Stimulated activated CD4-positive, alpha-beta T cell treated with anti-CD3 and anti-CD28 coated beads, Interleukin-15, amount 100 ng/mL, for 48 hours (primary cell): ENCODE results near the gene ATP8B1.
"Not testable (repeated sequence)": the region's sequence is repeated elsewhere in the genome, so short reads cannot be mapped to it uniquely, and the experiment has no call there.

Source experiments
- DNase-seq, 2 donors: peaks; one replicate each; pipeline ENCODE4 v3.0.0-alpha.2; 2020; ENCODE audit warnings: low read depth in 2 of 2

The ATP8B1 gene

GRCh38 chr18:57727952-57728807 is 74.9 kb downstream of the ATP8B1 start:
- no peak for DNase-seq

- not testable (repeated sequence) for DNase-seq
Observed at GRCh38 chr18:57719211-57719935, 83.7 kb downstream of the ATP8B1 start.

GRCh38 chr18:57716549-57716948 is 86.6 kb downstream of the ATP8B1 start:
- no peak for DNase-seq

GRCh38 chr18:57715671-57716070 is 87.4 kb downstream of the ATP8B1 start:
- no peak for DNase-seq

GRCh38 chr18:57715073-57715472 is 88.0 kb downstream of the ATP8B1 start:
- no peak for DNase-seq

GRCh38 chr18:57710226-57710625 is 92.9 kb downstream of the ATP8B1 start:
- no peak for DNase-seq

GRCh38 chr18:57709335-57709734 is 93.8 kb downstream of the ATP8B1 start:
- DNase-seq = no peak

- no peak for DNase-seq
Observed at GRCh38 chr18:57708288-57708687, 94.8 kb downstream of the ATP8B1 start.

GRCh38 chr18:57705832-57706595 is 97.1 kb downstream of the ATP8B1 start:
- DNase-seq = no peak

- DNase-seq = no peak
Observed at GRCh38 chr18:57705011-57705410, 98.1 kb downstream of the ATP8B1 start.

- DNase-seq = no peak
Observed at GRCh38 chr18:57698571-57699276, 104.4 kb downstream of the ATP8B1 start.

GRCh38 chr18:57697426-57697825 is 105.7 kb downstream of the ATP8B1 start:
- DNase-seq = no peak

GRCh38 chr18:57696271-57696670 is 106.8 kb downstream of the ATP8B1 start:
- DNase-seq = no peak

GRCh38 chr18:57691363-57691762 is 111.8 kb downstream of the ATP8B1 start:
- no peak for DNase-seq

- no peak for DNase-seq
Observed at GRCh38 chr18:57687970-57688369, 115.1 kb downstream of the ATP8B1 start.

GRCh38 chr18:57683470-57683869 is 119.6 kb downstream of the ATP8B1 start:
- DNase-seq = no peak

- DNase-seq = no peak
Observed at GRCh38 chr18:57677262-57678211, 125.6 kb downstream of the ATP8B1 start.

GRCh38 chr18:57674891-57675290 is 128.2 kb downstream of the ATP8B1 start:
- DNase-seq = no peak

- DNase-seq = no peak
Observed at GRCh38 chr18:57670046-57670445, 133.1 kb downstream of the ATP8B1 start.

- DNase-seq = no peak
Observed at GRCh38 chr18:57668021-57668420, 135.1 kb downstream of the ATP8B1 start.
